ENCODE measurements around the gene RNF182.
"Not testable (repeated sequence)": the region's sequence is repeated elsewhere in the genome, so short reads cannot be mapped to it uniquely, and the experiment has no call there.

Gene RNF182

DNA sequence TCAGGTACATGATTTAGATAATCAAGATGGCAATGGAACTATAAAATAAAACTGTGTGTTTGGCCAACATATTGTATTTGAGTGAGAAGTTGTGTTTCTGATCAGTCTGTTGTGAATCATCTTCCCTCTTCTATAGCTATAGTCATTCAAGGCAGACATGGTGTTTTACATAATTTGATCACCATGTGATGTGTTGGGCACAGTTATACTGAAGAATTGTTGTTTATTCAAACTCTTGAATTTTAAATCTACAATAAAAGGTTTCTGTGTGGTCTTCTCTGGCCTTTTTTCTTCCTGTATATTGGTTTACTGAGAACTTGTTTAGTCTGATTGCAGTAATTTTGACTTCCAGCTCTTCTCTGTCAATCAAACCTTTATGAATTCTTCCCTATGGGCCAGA lies 4.4 kb downstream of the RNF182 start:
- ATAC-seq (ENCODE audit: low read depth) (no peak), DNase-seq (ENCODE audit: low spot score) (no peak)
- TF ChIP-seq, protein P1, sequence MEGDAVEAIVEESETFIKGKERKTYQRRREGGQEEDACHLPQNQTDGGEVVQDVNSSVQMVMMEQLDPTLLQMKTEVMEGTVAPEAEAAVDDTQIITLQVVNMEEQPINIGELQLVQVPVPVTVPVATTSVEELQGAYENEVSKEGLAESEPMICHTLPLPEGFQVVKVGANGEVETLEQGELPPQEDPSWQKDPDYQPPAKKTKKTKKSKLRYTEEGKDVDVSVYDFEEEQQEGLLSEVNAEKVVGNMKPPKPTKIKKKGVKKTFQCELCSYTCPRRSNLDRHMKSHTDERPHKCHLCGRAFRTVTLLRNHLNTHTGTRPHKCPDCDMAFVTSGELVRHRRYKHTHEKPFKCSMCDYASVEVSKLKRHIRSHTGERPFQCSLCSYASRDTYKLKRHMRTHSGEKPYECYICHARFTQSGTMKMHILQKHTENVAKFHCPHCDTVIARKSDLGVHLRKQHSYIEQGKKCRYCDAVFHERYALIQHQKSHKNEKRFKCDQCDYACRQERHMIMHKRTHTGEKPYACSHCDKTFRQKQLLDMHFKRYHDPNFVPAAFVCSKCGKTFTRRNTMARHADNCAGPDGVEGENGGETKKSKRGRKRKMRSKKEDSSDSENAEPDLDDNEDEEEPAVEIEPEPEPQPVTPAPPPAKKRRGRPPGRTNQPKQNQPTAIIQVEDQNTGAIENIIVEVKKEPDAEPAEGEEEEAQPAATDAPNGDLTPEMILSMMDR (IDR thresholded peaks at IDR 0.05; ENCODE audit: poor library complexity, severe bottlenecking): no peak
- Histone ChIP-seq H3K4me3 (ENCODE audit: severe bottlenecking) (no peak overlapping the region), H3K9me3 (ENCODE audit: severe bottlenecking) (no peaks in the 10 kb centered on the region), H3K27me3 (ENCODE audit: insufficient read depth, poor library complexity, severe bottlenecking) (peaks cover 31% of the 10 kb centered on the region), H3K4me1 (ENCODE audit: insufficient read depth, poor library complexity, severe bottlenecking) (no peaks in the 10 kb centered on the region), H3K36me3 (ENCODE audit: low read depth) (no peaks in the 10 kb centered on the region), H3K27ac (ENCODE audit: poor library complexity, severe bottlenecking) (no peak overlapping the region)

GRCh38 chr6:13931797-13932402 lies 7.1 kb downstream of the RNF182 start:
- DNase-seq (ENCODE audit: low spot score) (no peak), ATAC-seq (ENCODE audit: low read depth) (no peak)
- H3K4me3 ChIP-seq (ENCODE audit: severe bottlenecking): no peak overlapping the region
- no peak overlapping the region for H3K27ac ChIP-seq (ENCODE audit: poor library complexity, severe bottlenecking)
- no peaks in the 10 kb centered on the region for H3K4me1 ChIP-seq (ENCODE audit: insufficient read depth, poor library complexity, severe bottlenecking)
- H3K27me3 ChIP-seq (ENCODE audit: insufficient read depth, poor library complexity, severe bottlenecking): peaks cover 9% of the 10 kb centered on the region
- no peaks in the 10 kb centered on the region for H3K9me3 ChIP-seq (ENCODE audit: severe bottlenecking)
- H3K36me3 ChIP-seq (ENCODE audit: low read depth): no peaks in the 10 kb centered on the region
- TF ChIP-seq, protein P1 (IDR thresholded peaks at IDR 0.05; ENCODE audit: poor library complexity, severe bottlenecking): no peak

DNA sequence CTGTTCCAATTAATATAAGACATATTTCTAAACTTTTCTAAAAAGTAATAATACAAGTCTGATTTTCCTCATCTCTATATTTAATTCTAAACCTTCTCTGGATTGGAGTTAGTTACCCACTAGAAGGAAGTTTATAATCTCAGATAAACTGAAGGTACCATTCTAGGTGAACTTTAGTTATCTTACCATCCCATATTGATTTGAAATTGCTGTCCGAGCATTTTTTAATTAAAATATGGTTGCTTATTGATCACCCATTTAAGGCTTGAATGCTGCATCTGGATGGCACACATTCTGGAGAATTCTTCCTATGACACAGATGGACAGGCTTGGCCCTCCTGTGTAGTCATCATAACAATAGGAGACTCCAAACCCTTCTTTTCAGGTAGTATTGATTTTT lies 8.0 kb downstream of the RNF182 start:
- H3K27me3 ChIP-seq (ENCODE audit: insufficient read depth, poor library complexity, severe bottlenecking): peaks cover under 1% of the 10 kb centered on the region
- H3K36me3 ChIP-seq (ENCODE audit: low read depth): no peaks in the 10 kb centered on the region
- ATAC-seq (ENCODE audit: low read depth) (no peak), DNase-seq (ENCODE audit: low spot score) (no peak)
- no peaks in the 10 kb centered on the region for H3K9me3 ChIP-seq (ENCODE audit: severe bottlenecking)
- H3K27ac ChIP-seq (ENCODE audit: poor library complexity, severe bottlenecking): no peak overlapping the region
- H3K4me3 ChIP-seq (ENCODE audit: severe bottlenecking): no peak overlapping the region
- TF ChIP-seq, protein P1 (IDR thresholded peaks at IDR 0.05; ENCODE audit: poor library complexity, severe bottlenecking): no peak
- H3K4me1 ChIP-seq (ENCODE audit: insufficient read depth, poor library complexity, severe bottlenecking): no peaks in the 10 kb centered on the region

- Histone ChIP-seq H3K27me3 (ENCODE audit: insufficient read depth, poor library complexity, severe bottlenecking) (no peaks in the 10 kb centered on the region), H3K9me3 (ENCODE audit: severe bottlenecking) (no peaks in the 10 kb centered on the region), H3K27ac (ENCODE audit: poor library complexity, severe bottlenecking) (no peak overlapping the region), H3K4me1 (ENCODE audit: insufficient read depth, poor library complexity, severe bottlenecking) (no peaks in the 10 kb centered on the region), H3K4me3 (ENCODE audit: severe bottlenecking) (no peak overlapping the region), H3K36me3 (ENCODE audit: low read depth) (no peaks in the 10 kb centered on the region)
- ATAC-seq (ENCODE audit: low read depth): no peak
- no peak for DNase-seq (ENCODE audit: low spot score)
- TF ChIP-seq, protein P1 (IDR thresholded peaks at IDR 0.05; ENCODE audit: poor library complexity, severe bottlenecking): no peak
Observed at GRCh38 chr6:13934721-13935120, 10.0 kb downstream of the RNF182 start.

DNA sequence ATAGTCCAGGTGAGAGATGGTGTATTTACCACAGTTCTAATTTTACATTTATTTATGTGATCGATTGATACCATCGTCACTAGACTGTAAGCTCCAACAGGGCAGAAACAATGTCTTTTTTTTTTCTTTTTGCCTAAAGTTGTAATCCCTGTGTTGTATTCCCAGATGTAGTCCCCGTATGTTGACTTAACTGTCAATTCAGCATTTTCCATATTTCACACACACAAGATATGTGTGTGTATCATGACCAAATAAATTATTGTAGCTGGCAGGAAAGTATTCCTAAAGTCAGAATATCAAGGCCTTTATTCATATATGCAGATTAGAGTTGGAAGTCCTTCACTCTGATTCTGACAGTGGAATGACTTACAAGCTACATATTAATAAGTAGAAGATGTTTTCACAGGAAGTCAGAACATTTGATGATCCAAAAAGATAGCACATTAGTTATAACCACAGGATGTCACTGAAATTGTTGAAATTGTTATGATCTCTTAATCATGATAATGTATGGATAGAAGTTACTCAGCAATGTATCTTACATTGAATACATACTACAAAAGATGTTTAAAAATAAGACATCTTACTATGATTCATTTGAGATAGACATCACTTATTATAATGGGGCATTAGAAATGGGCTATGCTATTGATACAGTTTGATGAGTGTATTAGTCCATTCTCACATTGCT lies 10.6 kb downstream of the RNF182 start:
- Histone ChIP-seq H3K9me3 (ENCODE audit: severe bottlenecking) (no peaks in the 10 kb centered on the region), H3K36me3 (ENCODE audit: low read depth) (no peaks in the 10 kb centered on the region), H3K27me3 (ENCODE audit: insufficient read depth, poor library complexity, severe bottlenecking) (no peaks in the 10 kb centered on the region), H3K4me1 (ENCODE audit: insufficient read depth, poor library complexity, severe bottlenecking) (no peaks in the 10 kb centered on the region), H3K27ac (ENCODE audit: poor library complexity, severe bottlenecking) (no peak overlapping the region), H3K4me3 (ENCODE audit: severe bottlenecking) (no peak overlapping the region)
- DNase-seq (ENCODE audit: low spot score) (no peak), ATAC-seq (ENCODE audit: low read depth) (no peak)
- TF ChIP-seq, protein P1 (IDR thresholded peaks at IDR 0.05; ENCODE audit: poor library complexity, severe bottlenecking): no peak

DNA sequence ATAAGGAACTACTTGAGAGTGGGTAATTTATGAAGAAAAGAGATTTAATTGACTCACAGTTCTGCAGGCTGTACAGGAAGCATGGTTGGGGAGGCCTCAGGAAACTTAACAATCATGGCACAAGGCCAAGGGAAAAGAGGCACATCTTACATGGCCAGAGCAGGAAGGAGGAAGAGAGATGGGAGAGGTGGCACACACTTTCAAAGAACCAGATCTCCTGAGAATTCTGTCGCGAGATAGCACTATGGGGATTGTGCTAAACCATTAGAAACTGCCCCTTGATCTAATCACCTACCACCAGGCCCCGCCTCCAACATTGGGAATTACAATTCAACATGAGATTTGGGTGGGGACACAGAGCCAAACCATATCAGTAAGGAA lies 11.1 kb downstream of the RNF182 start:
- H3K27me3 ChIP-seq (ENCODE audit: insufficient read depth, poor library complexity, severe bottlenecking); ATAC-seq (ENCODE audit: low read depth); H3K36me3 ChIP-seq (ENCODE audit: low read depth); H3K27ac ChIP-seq (ENCODE audit: poor library complexity, severe bottlenecking); H3K4me1 ChIP-seq (ENCODE audit: insufficient read depth, poor library complexity, severe bottlenecking); DNase-seq (ENCODE audit: low spot score); H3K4me3 ChIP-seq (ENCODE audit: severe bottlenecking); H3K9me3 ChIP-seq (ENCODE audit: severe bottlenecking): not testable (repeated sequence)
